HG02973 (cell line): ENCODE results near the gene MAEL.

Source experiments
- ATAC-seq: cut with Tn5 transposase; IDR thresholded peaks from one replicate; pipeline ENCODE4 v1.9.1; 2021; ENCODE audit warnings: moderate library complexity; ENCODE audit not compliant: unreplicated experiment

The MAEL gene

DNA sequence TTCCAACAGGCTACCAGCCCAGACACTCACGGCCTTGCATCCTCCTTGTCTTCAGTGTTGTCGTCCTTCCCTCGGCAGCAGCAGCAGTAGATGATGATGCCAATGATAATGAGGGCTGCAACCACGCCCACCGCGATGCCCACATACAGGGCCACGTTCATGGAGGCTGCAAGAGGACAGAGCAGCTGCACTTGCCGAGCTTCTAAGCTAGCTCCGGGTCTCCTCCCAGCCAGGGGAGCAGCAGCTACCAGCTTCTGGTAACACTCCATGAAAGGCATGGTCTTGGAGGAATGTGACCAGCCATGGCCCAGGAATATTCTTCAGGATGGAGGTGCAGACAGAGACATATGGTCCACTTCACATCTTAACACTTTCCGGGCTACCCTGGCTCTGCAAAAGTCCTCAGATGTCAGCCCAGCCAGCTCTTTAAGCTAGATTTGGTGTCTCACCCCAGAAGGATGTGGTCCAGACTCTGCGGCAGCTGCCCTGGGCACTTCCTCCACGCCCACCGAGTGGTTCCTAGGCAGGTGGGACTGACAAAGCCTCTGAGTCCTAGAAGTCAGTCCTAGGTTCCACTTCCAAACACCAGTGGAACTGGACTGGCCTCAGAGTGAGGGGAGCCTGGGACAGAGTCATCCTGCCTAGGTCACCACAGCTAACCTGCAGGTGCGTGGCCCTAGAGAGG, 66.0 kb downstream of the MAEL start:
- no peak for ATAC-seq

DNA sequence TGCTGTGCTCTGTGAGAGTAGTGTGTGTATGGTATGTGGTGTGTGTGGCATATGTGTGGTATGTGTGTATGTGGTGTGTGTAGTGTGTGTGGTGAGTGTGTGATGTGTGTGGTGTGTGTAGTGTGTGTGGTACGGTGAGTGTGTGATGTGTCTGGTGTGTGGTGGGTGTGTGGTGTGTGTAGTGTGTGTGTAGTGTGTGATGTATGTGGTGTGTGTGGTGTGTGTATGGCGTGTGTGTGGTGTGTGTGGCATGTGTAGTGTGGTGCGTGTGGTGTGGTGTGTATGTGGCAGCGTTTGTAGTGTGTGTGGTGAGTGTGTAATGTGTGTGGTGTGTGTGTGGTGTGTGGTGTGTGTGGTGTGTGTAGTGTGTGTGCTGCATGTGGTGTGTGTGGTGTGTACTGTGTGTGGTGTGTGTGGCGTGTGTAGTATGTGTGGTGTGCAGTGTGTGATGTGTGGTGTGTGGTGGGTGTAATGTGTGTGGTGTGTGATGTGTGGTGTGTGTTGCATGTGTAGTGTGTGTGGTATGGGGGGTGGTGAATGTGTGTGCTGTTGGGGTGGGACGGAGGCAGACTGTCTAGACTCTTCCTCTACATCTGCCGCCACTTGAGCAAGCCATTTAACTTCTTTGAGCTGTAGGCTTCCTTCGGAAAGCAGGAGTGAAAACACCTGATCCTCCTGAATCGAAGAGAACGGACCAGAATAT, 67.6 kb downstream of the MAEL start:
- ATAC-seq = no peak

DNA sequence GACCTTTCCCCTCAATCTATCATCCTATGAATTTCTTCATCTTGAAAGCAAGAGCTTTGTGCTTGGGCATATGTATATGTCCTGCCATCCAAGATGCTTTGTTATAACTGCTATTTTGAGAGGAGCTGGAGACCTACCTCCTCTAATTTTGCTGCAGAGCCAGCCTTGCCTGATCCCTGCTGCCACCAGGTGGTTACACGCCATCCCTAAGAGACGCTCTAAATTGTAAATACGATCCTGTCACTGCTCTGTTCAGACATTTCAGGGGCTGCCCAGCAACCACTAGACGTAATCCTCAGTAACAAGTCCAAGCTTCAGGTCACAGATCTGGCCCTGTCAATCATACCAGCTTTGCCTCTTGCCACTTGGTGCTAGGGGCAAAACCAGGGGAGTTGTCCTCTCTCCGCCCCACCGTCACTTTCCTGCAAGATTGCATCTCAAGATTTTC, 68.2 kb downstream of the MAEL start:
- peak; percentile 65 for ATAC-seq

DNA sequence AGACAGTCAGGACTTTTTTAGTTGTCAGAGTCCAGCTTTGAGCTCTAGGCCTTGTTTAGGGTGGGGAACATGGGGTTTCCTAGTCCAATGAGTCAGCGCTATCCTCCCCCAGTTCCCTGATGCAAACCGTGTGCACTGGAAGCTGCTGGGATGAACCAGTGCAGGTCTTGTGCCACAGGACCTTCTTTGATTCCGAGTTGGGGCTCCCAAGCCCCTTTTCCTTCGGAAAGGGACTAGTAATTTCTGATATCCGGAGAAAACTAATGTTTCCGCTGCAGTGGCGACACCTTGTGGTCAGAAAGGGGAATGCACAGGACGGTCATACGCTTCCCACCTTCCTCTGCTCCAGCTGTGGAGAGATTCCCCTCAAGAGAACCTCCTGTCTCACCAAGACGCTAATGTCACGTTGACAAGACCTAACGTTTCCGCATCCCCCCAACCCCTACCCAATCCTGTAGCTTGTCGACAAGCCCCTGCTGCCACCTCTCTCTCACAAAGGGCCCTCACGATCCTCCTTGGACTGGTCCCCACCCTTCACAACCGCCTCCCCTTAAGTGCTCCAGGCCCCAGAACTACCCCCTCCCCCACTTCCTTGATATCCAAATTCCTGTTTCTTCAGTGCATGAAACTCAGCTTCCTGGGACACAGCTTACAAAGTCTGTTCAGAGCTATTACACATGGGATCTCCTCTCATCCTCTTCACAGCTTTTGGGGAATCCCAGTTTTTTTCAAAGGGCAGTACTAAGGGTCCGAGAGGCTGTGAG, 70.1 kb downstream of the MAEL start:
- ATAC-seq = no peak

DNA sequence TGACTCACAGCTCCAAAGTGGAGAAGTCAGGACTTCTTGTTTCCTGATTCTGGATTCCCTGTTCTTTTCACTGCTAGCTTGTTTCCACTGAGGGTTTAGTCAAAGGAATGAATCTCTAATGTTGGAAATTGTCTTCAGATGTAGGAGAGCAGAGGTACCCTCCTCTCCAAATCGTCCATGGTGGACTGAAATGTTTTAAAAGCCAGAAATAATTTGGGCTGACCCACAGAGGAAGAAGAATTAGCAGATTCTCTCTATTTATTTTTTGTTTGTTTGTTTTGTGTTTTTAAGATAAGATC, 70.7 kb downstream of the MAEL start:
- no peak for ATAC-seq

DNA sequence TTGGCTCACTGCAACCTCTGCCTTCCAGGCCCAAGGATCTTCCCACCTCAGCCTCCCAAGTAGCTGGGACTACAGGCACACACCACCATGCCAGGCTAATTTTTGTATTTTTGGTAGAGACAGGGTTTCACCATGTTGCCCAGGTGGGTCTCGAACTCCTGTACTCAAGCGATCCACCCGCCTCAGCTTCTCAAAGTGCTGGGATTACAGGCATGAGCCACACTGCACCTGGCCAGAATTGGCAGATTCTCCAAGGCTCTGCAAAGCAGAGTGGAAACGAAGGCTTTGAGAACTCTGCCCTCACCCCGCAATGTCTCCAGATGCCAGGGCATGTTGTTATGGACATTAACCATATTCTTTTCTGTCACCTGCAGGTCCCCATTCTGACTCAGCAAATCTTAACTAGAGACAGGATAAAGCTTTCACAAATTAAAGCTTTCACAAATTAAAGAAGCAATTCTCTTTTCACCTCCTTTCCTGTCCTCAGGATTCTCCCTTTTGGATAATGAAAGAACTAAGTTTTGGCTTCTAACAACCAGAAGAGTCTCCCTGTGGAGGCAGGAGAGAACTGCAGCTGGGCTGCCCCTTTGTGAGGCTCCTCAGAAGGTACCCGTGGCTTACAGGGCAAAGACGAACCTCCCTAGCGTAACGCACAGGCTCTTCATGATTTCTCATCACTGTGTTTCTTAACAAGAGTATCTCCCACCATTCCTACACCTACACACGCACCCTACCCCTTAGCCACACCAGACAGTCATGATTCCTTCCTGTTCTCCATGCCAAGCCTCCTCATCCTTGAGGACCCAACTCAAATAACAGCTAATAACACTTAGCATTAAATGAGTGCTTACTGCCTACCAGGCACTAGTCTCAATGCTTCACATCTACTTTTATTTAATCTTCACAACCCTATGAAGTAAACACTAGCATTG, 71.3 kb downstream of the MAEL start:
- no peak for ATAC-seq

DNA sequence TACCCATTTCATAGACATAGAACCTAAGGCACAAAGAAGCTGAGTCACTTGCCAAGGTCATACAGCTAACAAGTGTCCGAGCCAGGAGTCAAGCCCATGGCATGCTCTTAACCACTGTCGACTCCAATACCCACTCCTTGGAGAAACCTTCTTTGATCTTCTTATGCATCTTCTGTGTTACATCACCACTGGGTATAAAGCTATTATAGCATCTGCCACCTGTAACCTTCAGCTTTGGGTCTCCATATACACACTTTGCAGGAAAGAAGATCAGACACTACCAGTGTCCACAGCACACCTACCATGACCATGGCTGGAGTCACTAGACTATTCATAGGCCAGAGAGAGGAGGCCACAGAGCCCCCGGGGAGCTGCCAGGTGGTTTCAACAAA, 72.0 kb downstream of the MAEL start:
- no peak for ATAC-seq

DNA sequence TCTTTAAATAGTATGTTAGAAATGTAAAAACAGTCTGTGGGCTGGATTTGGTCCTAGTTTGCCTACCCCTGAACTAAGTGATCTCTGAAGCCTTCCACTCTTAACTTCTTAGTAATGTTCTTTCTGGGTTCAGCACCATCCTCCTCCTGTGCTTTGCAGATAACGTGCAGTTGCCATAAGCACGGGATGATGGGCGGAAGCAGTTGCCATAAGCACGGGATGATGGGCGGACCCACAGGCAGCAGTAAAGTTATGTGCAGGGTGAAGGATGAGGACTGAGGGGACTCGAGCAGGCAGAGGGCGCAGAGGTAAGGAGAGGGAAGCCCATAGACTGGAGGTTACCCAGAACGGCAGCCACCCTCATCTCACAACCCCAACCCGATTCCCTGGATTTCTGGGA, 75.5 kb downstream of the MAEL start:
- no peak for ATAC-seq

DNA sequence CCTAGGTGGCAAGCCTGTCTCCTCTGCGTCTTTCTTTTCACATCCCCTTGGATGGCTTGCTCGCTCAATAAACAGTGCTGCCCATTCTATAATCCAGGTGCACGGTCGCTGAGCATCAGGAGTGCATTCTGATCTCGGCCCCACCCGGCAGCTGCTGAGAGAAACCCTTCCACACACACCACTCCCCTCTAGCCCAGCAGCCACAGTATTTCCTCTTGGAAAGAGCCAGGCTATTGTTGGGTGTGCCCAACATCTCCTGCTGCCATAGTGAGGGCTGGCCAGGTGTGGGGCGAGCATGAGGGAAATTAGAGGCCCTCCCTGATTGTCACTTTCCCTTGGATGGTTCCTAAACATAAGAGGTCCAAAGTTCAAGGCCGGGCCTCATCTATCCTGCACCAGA, 76.4 kb downstream of the MAEL start:
- ATAC-seq = no peak

DNA sequence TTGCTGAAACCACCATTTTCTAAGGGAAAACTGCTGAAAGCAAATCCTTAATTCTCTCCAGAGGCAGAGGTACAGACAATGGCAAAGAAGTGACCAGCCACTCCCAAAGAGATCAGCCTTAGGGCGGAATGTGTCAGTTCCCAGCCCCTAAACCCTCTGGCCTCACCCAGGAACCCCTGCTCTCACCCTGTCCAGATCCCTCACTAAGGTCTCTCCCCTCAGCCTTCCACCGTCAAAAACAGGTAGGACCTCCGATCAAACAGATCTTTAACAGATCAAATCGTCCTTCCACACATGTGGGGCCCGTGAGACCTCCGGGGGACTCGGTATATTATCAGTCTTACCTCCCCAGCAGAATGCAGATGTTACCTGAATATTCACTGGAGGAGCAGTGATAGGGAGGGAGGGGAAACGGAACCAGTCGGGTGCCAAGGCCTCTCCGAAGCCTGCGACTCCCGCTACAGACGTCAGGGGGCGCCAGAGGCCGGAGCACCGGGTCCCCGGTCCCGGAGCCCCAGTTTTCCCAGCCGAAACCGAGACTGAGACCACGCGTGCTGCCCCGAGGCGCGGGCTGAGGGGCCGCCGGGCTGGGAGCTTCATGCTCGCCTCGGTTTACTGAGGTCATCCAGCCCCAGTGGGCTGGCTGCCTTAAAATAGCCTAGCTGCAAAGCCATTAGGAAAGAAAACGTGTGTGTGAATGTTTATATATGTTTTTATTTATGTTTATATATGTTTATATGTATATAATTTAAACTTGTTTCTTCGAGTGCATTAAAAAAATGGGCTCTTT, 77.4 kb downstream of the MAEL start:
- ATAC-seq = peak; percentile 76

DNA sequence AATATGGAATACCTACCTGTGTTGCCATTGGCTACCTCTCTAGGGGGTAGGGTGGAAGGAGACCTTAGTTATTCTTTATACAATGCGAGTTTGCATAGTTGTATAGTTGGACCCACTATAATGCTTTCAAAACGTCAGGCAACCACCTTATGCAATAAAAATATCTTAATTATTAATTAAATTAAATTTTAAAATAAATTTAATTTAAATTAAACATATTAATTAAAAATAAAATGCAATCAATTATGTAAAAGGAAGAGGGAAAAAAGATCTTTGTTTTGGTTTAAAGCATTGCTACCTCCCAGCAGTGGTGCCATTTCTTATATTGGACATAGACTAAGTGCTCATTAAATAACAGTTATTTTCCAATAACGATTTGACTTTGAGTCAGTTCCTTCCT, 78.8 kb downstream of the MAEL start:
- no peak for ATAC-seq

DNA sequence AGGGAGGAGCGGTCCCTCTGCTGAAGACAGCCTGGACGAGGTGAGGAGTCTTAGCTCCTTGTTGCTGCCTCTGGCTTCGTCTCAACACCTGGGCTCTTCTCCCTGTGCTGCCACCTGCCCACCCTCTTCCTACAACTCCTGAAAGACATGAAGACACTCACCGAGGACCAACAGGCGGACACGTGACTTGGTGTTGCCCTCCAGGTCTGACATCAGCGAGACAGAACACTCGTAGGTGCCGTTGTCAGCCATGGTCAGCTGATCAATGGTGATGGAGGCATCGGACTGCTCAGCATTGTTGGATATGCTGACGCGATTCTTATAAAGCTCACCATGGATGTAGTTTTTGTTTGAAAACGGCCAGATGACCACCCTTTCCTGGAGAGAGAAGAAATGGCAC, 79.7 kb downstream of the MAEL start:
- ATAC-seq = no peak

DNA sequence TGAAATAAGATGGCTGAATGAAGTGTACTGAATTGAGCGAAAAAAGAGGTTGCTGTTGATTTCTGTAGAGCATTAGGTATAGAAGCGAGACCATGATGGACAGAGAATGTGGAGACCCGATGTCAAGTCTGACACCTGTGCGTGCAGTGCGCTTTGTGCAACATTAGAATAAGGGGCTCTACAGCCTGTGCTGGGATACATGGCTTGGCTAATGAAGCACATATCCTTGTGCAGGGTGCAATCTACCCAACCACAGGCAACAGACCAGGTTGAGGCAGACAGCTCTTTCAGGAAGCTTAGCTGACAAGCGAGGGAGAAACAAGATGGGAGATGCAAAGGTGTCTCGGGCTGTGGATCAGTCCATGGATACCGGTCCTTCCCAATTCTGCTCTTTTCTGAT, 82.2 kb downstream of the MAEL start:
- no peak for ATAC-seq
